Neural cell (in vitro differentiated cells): Measurements from ENCODE around the gene GRPEL2. TPM values are rescaled to one million over a fixed set of nuclear protein-coding genes. Genes with fewer than 3 reads are reported as not detected.

ENCODE experiments used
- H2AFZ ChIP-seq: fragments of 200-600, 300-800 bp; sonication (generic), shearing (Covaris generic); 2 replicates; pipeline ENCODE4 v1.6.0; 2014; ENCODE audit warnings: low read depth, mild to moderate bottlenecking, antibody characterized with exemption, low read length, moderate library complexity
- H3F3A ChIP-seq: fragments of 200-600 bp; shearing (Covaris generic); 2 replicates; pipeline ENCODE4 v1.6.1; 2016; ENCODE audit warnings: mild to moderate bottlenecking, moderate library complexity, mixed read lengths, antibody characterized with exemption, low read length; ENCODE audit not compliant: insufficient read depth, poor library complexity, severe bottlenecking
- H3K27ac ChIP-seq: fragments of 200-600, 300-800 bp; sonication (generic), shearing (Covaris generic); 2 replicates; pipeline ENCODE4 v1.5.1; 2014; ENCODE audit warnings: mild to moderate bottlenecking, low read length, moderate library complexity
- H3K27me3 ChIP-seq: fragments of 300-800, 200-600 bp; sonication (generic), shearing (Covaris generic); 2 replicates; pipeline ENCODE4 v1.6.0; 2014; ENCODE audit warnings: mild to moderate bottlenecking, low read depth, low read length, moderate library complexity; ENCODE audit not compliant: insufficient read depth
- H3K36me3 ChIP-seq: fragments of 300-800, 200-600 bp; sonication (generic), shearing (Covaris generic); 2 replicates; pipeline ENCODE4 v1.5.1; 2014; ENCODE audit warnings: mild to moderate bottlenecking, antibody characterized with exemption, low read length, moderate library complexity; ENCODE audit not compliant: insufficient read depth
- H3K4me2 ChIP-seq: fragments of 300-800, 200-600 bp; sonication (generic), shearing (Covaris generic); 2 replicates; pipeline ENCODE4 v1.6.0; 2014; ENCODE audit warnings: mild to moderate bottlenecking, low read length
- H3K4me3 ChIP-seq: fragments of 300-800, 200-600 bp; sonication (generic), shearing (Covaris generic); 2 replicates; pipeline ENCODE4 v1.5.1; 2014; ENCODE audit warnings: mild to moderate bottlenecking, low read length, moderate library complexity
- H3K79me2 ChIP-seq: fragments of 200-600 bp; shearing (Covaris generic); replicated peaks from 2 replicates; pipeline ENCODE4 v1.6.0; 2014; ENCODE audit warnings: mild to moderate bottlenecking, low read length, moderate library complexity; ENCODE audit not compliant: insufficient read depth
- H3K9ac ChIP-seq: fragments of 300-800, 200-600 bp; sonication (generic), shearing (Covaris generic); 2 replicates; pipeline ENCODE4 v1.6.1; 2016; ENCODE audit warnings: mild to moderate bottlenecking, low read length, mixed read lengths
- H3K9me2 ChIP-seq: fragments of 200-600 bp; shearing (Covaris generic); 2 replicates; pipeline ENCODE4 v1.6.1; 2016; ENCODE audit warnings: mild to moderate bottlenecking, low read length, mixed read lengths; ENCODE audit not compliant: insufficient read depth
- H3K9me3 ChIP-seq: fragments of 200-600, 300-800 bp; sonication (generic), shearing (Covaris generic); 2 replicates; pipeline ENCODE4 v1.6.1; 2016; ENCODE audit warnings: mild to moderate bottlenecking, mixed run types, low read length, moderate library complexity, mixed read lengths
- H4K20me1 ChIP-seq: fragments of 200-600 bp; shearing (Covaris generic); 2 replicates; pipeline ENCODE4 v1.6.1; 2016; ENCODE audit warnings: mild to moderate bottlenecking, mixed run types; ENCODE audit not compliant: insufficient read depth
- CTCF ChIP-seq: fragments of 450-650 bp; IDR thresholded peaks from 2 replicates; pipeline ENCODE4 v1.5.1; 2014; ENCODE audit warnings: antibody characterized with exemption, mild to moderate bottlenecking, moderate library complexity; ENCODE audit not compliant: poor library complexity, severe bottlenecking
- EP300 ChIP-seq: fragments of 450-650 bp; conservative IDR thresholded peaks from 2 replicates; pipeline ENCODE4 v1.6.1; 2014; ENCODE audit warnings: antibody characterized with exemption, mild to moderate bottlenecking, moderate library complexity; ENCODE audit not compliant: poor library complexity, severe bottlenecking
- EZH2 ChIP-seq: fragments of 200-600, 300-800 bp; shearing (Covaris generic), sonication (generic); IDR thresholded peaks from 2 replicates; pipeline ENCODE4 v1.6.1; 2014; ENCODE audit warnings: antibody characterized with exemption, low read length, borderline replicate concordance, mild to moderate bottlenecking; ENCODE audit not compliant: insufficient read depth, poor library complexity, severe bottlenecking
- MXI1 ChIP-seq: fragments of 450-650 bp; conservative IDR thresholded peaks from 2 replicates; pipeline ENCODE4 v1.6.1; 2014; ENCODE audit warnings: antibody characterized with exemption, mild to moderate bottlenecking; ENCODE audit not compliant: poor library complexity, severe bottlenecking
- POLR2AphosphoS5 ChIP-seq: IDR thresholded peaks from 2 replicates; pipeline ENCODE4 v1.6.1; 2012
- RAD21 ChIP-seq: fragments of 450-650 bp; conservative IDR thresholded peaks from 2 replicates; pipeline ENCODE4 v1.6.1; 2014; ENCODE audit warnings: antibody characterized with exemption, mild to moderate bottlenecking, moderate library complexity
- REST ChIP-seq: IDR thresholded peaks from 2 replicates; pipeline ENCODE4 v1.6.1; 2012; ENCODE audit warnings: borderline replicate concordance
- SMC3 ChIP-seq: fragments of 450-650 bp; conservative IDR thresholded peaks from 2 replicates; pipeline ENCODE4 v1.6.1; 2014; ENCODE audit warnings: antibody characterized with exemption, mild to moderate bottlenecking, moderate library complexity; ENCODE audit not compliant: poor library complexity
- TAF1 ChIP-seq: IDR thresholded peaks from 2 replicates; pipeline ENCODE4 v1.6.1; 2012; ENCODE audit warnings: low read depth
- polyA plus RNA-seq: library from polyadenylated mRNA; depleted of rRNA; stranded (reverse); fragments of >200 nt; gene quantifications from 2 replicates; pipeline ENCODE4 v1.2.3, GENCODE V29; 2014

GRPEL2 gene
- polyA plus RNA-seq, 1 donor from 2014 or later: 19.3 TPM

GRCh38 chr5:149360272-149360671 is 15.0 kb downstream of the GRPEL2 start:
- no peak overlapping the region for H2AFZ ChIP-seq
- no peaks in the 10 kb centered on the region for H3K27me3 ChIP-seq
- TF ChIP-seq REST: no peak
- TF ChIP-seq MXI1: no peak
- no peak for TF ChIP-seq SMC3
- no peak for TF ChIP-seq TAF1
- no peak for TF ChIP-seq CTCF
- no peak for TF ChIP-seq EP300
- no peak for TF ChIP-seq POLR2AphosphoS5
- TF ChIP-seq RAD21: no peak
- no peak for TF ChIP-seq EZH2
- H4K20me1 ChIP-seq: no peaks in the 10 kb centered on the region
- no peak overlapping the region for H3K4me3 ChIP-seq
- H3F3A ChIP-seq: no peaks in the 10 kb centered on the region
- no peaks in the 10 kb centered on the region for H3K79me2 ChIP-seq
- H3K9me3 ChIP-seq: no peaks in the 10 kb centered on the region
- H3K9ac ChIP-seq: no peak overlapping the region
- no peaks in the 10 kb centered on the region for H3K9me2 ChIP-seq
- H3K36me3 ChIP-seq: no peaks in the 10 kb centered on the region
- H3K4me2 ChIP-seq: no peak overlapping the region
- H3K27ac ChIP-seq: no peak overlapping the region

GRCh38 chr5:149362541-149362940 is 17.2 kb downstream of the GRPEL2 start:
- TF ChIP-seq POLR2AphosphoS5: no peak
- no peak for TF ChIP-seq MXI1
- no peak for TF ChIP-seq RAD21
- no peak for TF ChIP-seq SMC3
- TF ChIP-seq TAF1: no peak
- TF ChIP-seq CTCF: no peak
- no peak for TF ChIP-seq EZH2
- TF ChIP-seq REST: no peak
- TF ChIP-seq EP300: no peak
- Histone ChIP-seq H2AFZ (no peak overlapping the region), H3K27ac (no peak overlapping the region), H3K36me3 (no peaks in the 10 kb centered on the region), H3K4me2 (no peak overlapping the region), H3K79me2 (no peaks in the 10 kb centered on the region), H3K9ac (no peak overlapping the region), H4K20me1 (no peaks in the 10 kb centered on the region), H3K27me3 (no peaks in the 10 kb centered on the region), H3F3A (no peaks in the 10 kb centered on the region), H3K9me3 (no peaks in the 10 kb centered on the region), H3K4me3 (no peak overlapping the region), H3K9me2 (no peaks in the 10 kb centered on the region)
